SU-DHL-6 (cell line): ENCODE data around the gene LSM2.
A peak's percentile ranks its signal among the peaks of the same experiment; 100 is the strongest.
"Not testable (repeated sequence)": the region's sequence is repeated elsewhere in the genome, so short reads cannot be mapped to it uniquely, and the experiment has no call there.

Experiments used
- H2AFZ ChIP-seq: fragments of 200-600 bp; sonication (generic); 2 replicates; pipeline ENCODE4 v1.6.1; 2014; ENCODE audit warnings: low read depth, mild to moderate bottlenecking, moderate library complexity, mixed read lengths, antibody characterized with exemption, low read length; ENCODE audit not compliant: severe bottlenecking
- H3F3A ChIP-seq: fragments of 200-600 bp; shearing (Covaris generic); 2 replicates; pipeline ENCODE4 v1.6.0; 2016; ENCODE audit warnings: antibody characterized with exemption, mild to moderate bottlenecking; ENCODE audit not compliant: insufficient read depth
- H3K27ac ChIP-seq: fragments of 200-600 bp; sonication (generic); 2 replicates; pipeline ENCODE4 v1.5.1; 2016; ENCODE audit warnings: low read depth, mild to moderate bottlenecking, low read length, moderate library complexity, mixed read lengths
- H3K27me3 ChIP-seq: fragments of 200-600 bp; sonication (generic), shearing (Covaris generic); 2 replicates; pipeline ENCODE4 v1.6.0; 2014; ENCODE audit warnings: mild to moderate bottlenecking, low read length
- H3K36me3 ChIP-seq: fragments of 200-600 bp; sonication (generic); 2 replicates; pipeline ENCODE4 v1.6.1; 2014; ENCODE audit warnings: mild to moderate bottlenecking, low read length, mixed read lengths
- H3K4me2 ChIP-seq: fragments of 300-600, 200-600 bp; shearing (Covaris generic), sonication (generic); 2 replicates; pipeline ENCODE4 v1.6.0; 2014; ENCODE audit warnings: low read length, low read depth, mild to moderate bottlenecking; ENCODE audit not compliant: poor library complexity, severe bottlenecking
- H3K4me3 ChIP-seq: fragments of 200-600 bp; sonication (generic); 2 replicates; pipeline ENCODE4 v1.5.1; 2014; ENCODE audit warnings: antibody characterized with exemption, low read length, mild to moderate bottlenecking, mixed read lengths; ENCODE audit not compliant: insufficient read depth, poor library complexity, severe bottlenecking
- H3K79me2 ChIP-seq: fragments of 200-600 bp; sonication (generic); 2 replicates; pipeline ENCODE4 v1.6.1; 2014; ENCODE audit warnings: mild to moderate bottlenecking, low read length, moderate library complexity; ENCODE audit not compliant: insufficient read depth
- H3K9ac ChIP-seq: fragments of 200-600 bp; sonication (generic); 2 replicates; pipeline ENCODE4 v1.7.0; 2014; ENCODE audit warnings: mild to moderate bottlenecking, low read length
- H3K9me2 ChIP-seq: fragments of 200-600 bp; sonication (generic); replicated peaks from 2 replicates; pipeline ENCODE4 v1.6.1; 2014; ENCODE audit warnings: low read length; ENCODE audit not compliant: insufficient read depth
- H3K9me3 ChIP-seq: fragments of 200-600 bp; sonication (generic); 2 replicates; pipeline ENCODE4 v1.6.1; 2014; ENCODE audit warnings: low read length, mixed read lengths; ENCODE audit not compliant: insufficient read depth
- H4K20me1 ChIP-seq: fragments of 200-600 bp; sonication (generic); 2 replicates; pipeline ENCODE4 v1.6.1; 2014; ENCODE audit warnings: low read depth, mild to moderate bottlenecking, antibody characterized with exemption, low read length, moderate library complexity, mixed read lengths
- EZH2phosphoT487 ChIP-seq: fragments of 200-600 bp; sonication (generic), shearing (Covaris generic); conservative IDR thresholded peaks from 2 replicates; pipeline ENCODE4 v1.6.1; 2018; ENCODE audit warnings: mild to moderate bottlenecking, antibody characterized with exemption, low read length, moderate library complexity, mixed read lengths
- TF ChIP-seq, protein P1 (sequence below): fragments of 200-600 bp; sonication (generic); IDR thresholded peaks from one replicate; pipeline ENCODE4 v1.5.1; 2017; ENCODE audit warnings: antibody characterized with exemption, mild to moderate bottlenecking, low read length, moderate library complexity; ENCODE audit not compliant: insufficient read depth, poor library complexity, severe bottlenecking

Gene LSM2

GRCh38 chr6:31825553-31825952 lies 18.8 kb upstream of the LSM2 start:
- H3K4me3 ChIP-seq, result no peak overlapping the region
- no peak overlapping the region for H3K9ac ChIP-seq
- H4K20me1 ChIP-seq, result no peaks in the 10 kb centered on the region
- H3K36me3 ChIP-seq, result no peaks in the 10 kb centered on the region
- H3K27ac ChIP-seq, result no peak overlapping the region
- no peaks in the 10 kb centered on the region for H3K9me3 ChIP-seq
- H3K27me3 ChIP-seq, result no peaks in the 10 kb centered on the region
- H2AFZ ChIP-seq, result no peak overlapping the region
- no peaks in the 10 kb centered on the region for H3K9me2 ChIP-seq
- TF ChIP-seq, protein P1, sequence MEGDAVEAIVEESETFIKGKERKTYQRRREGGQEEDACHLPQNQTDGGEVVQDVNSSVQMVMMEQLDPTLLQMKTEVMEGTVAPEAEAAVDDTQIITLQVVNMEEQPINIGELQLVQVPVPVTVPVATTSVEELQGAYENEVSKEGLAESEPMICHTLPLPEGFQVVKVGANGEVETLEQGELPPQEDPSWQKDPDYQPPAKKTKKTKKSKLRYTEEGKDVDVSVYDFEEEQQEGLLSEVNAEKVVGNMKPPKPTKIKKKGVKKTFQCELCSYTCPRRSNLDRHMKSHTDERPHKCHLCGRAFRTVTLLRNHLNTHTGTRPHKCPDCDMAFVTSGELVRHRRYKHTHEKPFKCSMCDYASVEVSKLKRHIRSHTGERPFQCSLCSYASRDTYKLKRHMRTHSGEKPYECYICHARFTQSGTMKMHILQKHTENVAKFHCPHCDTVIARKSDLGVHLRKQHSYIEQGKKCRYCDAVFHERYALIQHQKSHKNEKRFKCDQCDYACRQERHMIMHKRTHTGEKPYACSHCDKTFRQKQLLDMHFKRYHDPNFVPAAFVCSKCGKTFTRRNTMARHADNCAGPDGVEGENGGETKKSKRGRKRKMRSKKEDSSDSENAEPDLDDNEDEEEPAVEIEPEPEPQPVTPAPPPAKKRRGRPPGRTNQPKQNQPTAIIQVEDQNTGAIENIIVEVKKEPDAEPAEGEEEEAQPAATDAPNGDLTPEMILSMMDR, result no peak
- no peak for TF ChIP-seq EZH2phosphoT487
- H3F3A ChIP-seq, result peaks cover 13% of the 10 kb centered on the region; the same call in 1 of the 2 replicates
- no peak overlapping the region for H3K4me2 ChIP-seq
- H3K79me2 ChIP-seq, result peaks cover under 1% of the 10 kb centered on the region; the same call in 1 of the 2 replicates

GRCh38 chr6:31823592-31824196 lies 16.9 kb upstream of the LSM2 start:
- H3K79me2 ChIP-seq, H4K20me1 ChIP-seq, H3F3A ChIP-seq, H2AFZ ChIP-seq, H3K9me2 ChIP-seq, H3K36me3 ChIP-seq, H3K9me3 ChIP-seq, H3K9ac ChIP-seq, H3K27me3 ChIP-seq, H3K4me2 ChIP-seq, H3K27ac ChIP-seq, H3K4me3 ChIP-seq: not testable (repeated sequence)

- no peaks in the 10 kb centered on the region for H3K9me3 ChIP-seq
- peak overlapping the region; percentile 89 for H2AFZ ChIP-seq
- H3K36me3 ChIP-seq, result no peaks in the 10 kb centered on the region
- H3K4me3 ChIP-seq, result peak overlapping the region; percentile 63
- H3F3A ChIP-seq, result peaks cover 4% of the 10 kb centered on the region; the same call in 1 of the 2 replicates
- peak overlapping the region; percentile 44 for H3K27ac ChIP-seq
- no peaks in the 10 kb centered on the region for H3K9me2 ChIP-seq
- H3K4me2 ChIP-seq, result peak overlapping the region; percentile 73
- TF ChIP-seq, protein P1, result no peak
- no peak for TF ChIP-seq EZH2phosphoT487
- H3K79me2 ChIP-seq, result no peaks in the 10 kb centered on the region
- peak overlapping the region; percentile 65 for H3K9ac ChIP-seq
- no peaks in the 10 kb centered on the region for H3K27me3 ChIP-seq
- H4K20me1 ChIP-seq, result no peaks in the 10 kb centered on the region
Observed at GRCh38 chr6:31822036-31822821, 15.5 kb upstream of the LSM2 start.
